IMR-90 (cell line): ENCODE data around the gene PP2D1. TPM values are rescaled to one million over a fixed set of nuclear protein-coding genes. Genes with fewer than 3 reads are reported as not detected.

ENCODE experiments used
- ATAC-seq: fragments of 200-7000 bp; cut with Tn5 transposase; 2 replicates; pipeline ENCODE4 v1.9.1; 2020; ENCODE audit warnings: low read depth, mild to moderate bottlenecking, moderate library complexity
- BruUV-seq: library from RNA; stranded (reverse); fragments of 400-500 nt; replicated peaks from 2 replicates; lab custom pipeline; 2021; lab: Mats Ljungman, UMichigan
- CTCF ChIA-PET: fragments of 300-600 bp; formaldehyde crosslinking; extraction: SDS; loops from one replicate; lab custom pipeline; 2021; ENCODE audit warnings: antibody characterized with exemption; lab: Yijun Ruan, JAX
- POLR2A ChIA-PET: fragments of 300-600 bp; sonication (Branson Sonifier 250); formaldehyde crosslinking; loops from one replicate; lab custom pipeline; 2022; ENCODE audit warnings: antibody characterized with exemption; ENCODE audit not compliant: unreplicated experiment; lab: Charles Lee
- DNase-seq: peaks from one replicate; pipeline ENCODE4 v3.0.0; 2013
- H2AFZ ChIP-seq: replicated peaks from 2 replicates; pipeline ENCODE3; 2013; ENCODE audit warnings: low read length, mild to moderate bottlenecking; ENCODE audit not compliant: poor library complexity
- H2AK5ac ChIP-seq: 2 replicates; pipeline ENCODE4 v1.6.1; 2013; ENCODE audit warnings: low read depth, low read length, inconsistent platforms
- H2AK9ac ChIP-seq: replicated peaks from 2 replicates; pipeline ENCODE3; 2013; ENCODE audit warnings: mild to moderate bottlenecking, low read depth, low read length, moderate library complexity; ENCODE audit not compliant: poor library complexity
- H2BK120ac ChIP-seq: 2 replicates; pipeline ENCODE4 v1.6.1; 2013; ENCODE audit warnings: low read depth, low read length, inconsistent platforms
- H2BK15ac ChIP-seq: 3 replicates; pipeline ENCODE4 v1.6.1; 2013; ENCODE audit warnings: low read depth, low read length, inconsistent platforms
- H2BK20ac ChIP-seq: 2 replicates; pipeline ENCODE4 v1.6.1; 2013; ENCODE audit warnings: low read depth, mild to moderate bottlenecking, inconsistent platforms, low read length, moderate library complexity
- H2BK5ac ChIP-seq: 2 replicates; pipeline ENCODE4 v1.6.1; 2013; ENCODE audit warnings: mild to moderate bottlenecking, low read depth, low read length, inconsistent platforms; ENCODE audit not compliant: poor library complexity, severe bottlenecking
- H3K14ac ChIP-seq: replicated peaks from 2 replicates; pipeline ENCODE4 v1.6.1; 2013; ENCODE audit warnings: low read depth, low read length, inconsistent platforms
- H3K18ac ChIP-seq: 2 replicates; pipeline ENCODE4 v1.6.1; 2013; ENCODE audit warnings: low read depth, low read length, control low read depth
- H3K23ac ChIP-seq: 2 replicates; pipeline ENCODE4 v1.6.1; 2013; ENCODE audit warnings: low read depth, low read length, inconsistent platforms
- H3K27ac ChIP-seq: 2 replicates; pipeline ENCODE4 v1.5.1; 2013; ENCODE audit warnings: mild to moderate bottlenecking, control low read depth, low read length; ENCODE audit not compliant: insufficient read depth
- H3K27me3 ChIP-seq: 2 replicates; pipeline ENCODE4 v1.6.1; 2013; ENCODE audit warnings: low read length; ENCODE audit not compliant: control insufficient read depth, insufficient read depth
- H3K36me3 ChIP-seq: 2 replicates; pipeline ENCODE4 v1.6.1; 2013; ENCODE audit warnings: low read length, mixed read lengths; ENCODE audit not compliant: control insufficient read depth, insufficient read depth
- H3K4ac ChIP-seq: 2 replicates; pipeline ENCODE4 v1.6.1; 2013; ENCODE audit warnings: low read depth, low read length, inconsistent platforms
- H3K4me1 ChIP-seq: 2 replicates; pipeline ENCODE4 v1.6.1; 2013; ENCODE audit warnings: low read length, mixed read lengths; ENCODE audit not compliant: control insufficient read depth, insufficient read depth
- H3K4me2 ChIP-seq: 2 replicates; pipeline ENCODE4 v1.6.1; 2013; ENCODE audit warnings: low read depth, mild to moderate bottlenecking, control low read depth, low read length, moderate library complexity
- H3K4me3 ChIP-seq: 2 replicates; pipeline ENCODE4 v1.5.1; 2013; ENCODE audit warnings: low read depth, mild to moderate bottlenecking, control low read depth, low read length, moderate library complexity; ENCODE audit not compliant: insufficient read depth
- H3K56ac ChIP-seq: 2 replicates; pipeline ENCODE4 v1.6.1; 2013; ENCODE audit warnings: low read length, inconsistent platforms; ENCODE audit not compliant: insufficient read depth; ENCODE audit errors: extremely low read depth
- H3K79me1 ChIP-seq, 2 experiments: 2 replicates each; pipeline ENCODE4 v1.6.1; 2013; ENCODE audit warnings: low read length in 2 of 2, inconsistent platforms in 1 of 2, low read depth in 1 of 2
- H3K9ac ChIP-seq: 2 replicates; pipeline ENCODE4 v1.6.1; 2013; ENCODE audit warnings: low read depth, low read length, control low read depth
- H3K9me1 ChIP-seq: 2 replicates; pipeline ENCODE4 v1.6.1; 2013; ENCODE audit warnings: low read length, inconsistent platforms; ENCODE audit not compliant: insufficient read depth
- H3K9me3 ChIP-seq: 2 replicates; pipeline ENCODE4 v1.6.1; 2013; ENCODE audit warnings: low read length; ENCODE audit not compliant: control insufficient read depth, insufficient read depth
- H4K20me1 ChIP-seq: 2 replicates; pipeline ENCODE4 v1.6.1; 2013; ENCODE audit warnings: low read length, inconsistent platforms; ENCODE audit not compliant: insufficient read depth
- H4K5ac ChIP-seq: 2 replicates; pipeline ENCODE4 v1.6.1; 2013; ENCODE audit warnings: mild to moderate bottlenecking, low read depth, low read length, control low read depth
- H4K8ac ChIP-seq, 2 experiments: 2 replicates each; pipeline ENCODE4 v1.6.1; 2013; ENCODE audit warnings: low read depth in 2 of 2, low read length in 2 of 2, control low read depth in 1 of 2, inconsistent platforms in 1 of 2
- H4K91ac ChIP-seq: 2 replicates; pipeline ENCODE4 v1.6.1; 2013; ENCODE audit warnings: low read depth, low read length, inconsistent platforms; ENCODE audit not compliant: insufficient read depth
- MAFK ChIP-seq: IDR thresholded peaks from 2 replicates; pipeline ENCODE4 v1.6.1; 2012; ENCODE audit warnings: low read depth, low read length, improper control_type of control experiment
- WGBS, 2 experiments: methylation state at CpG; one replicate each; pipeline versions ENCODE4 v1.1.5 to v1.1.7; 2013; ENCODE audit warnings: missing lambda C conversion rate in 2 of 2; ENCODE audit not compliant: insufficient read length in 1 of 2; ENCODE audit errors: extremely low coverage in 2 of 2; 5-methylcytosine and 5-hydroxymethylcytosine counted together
- dilution Hi-C: fragments of 300-500 bp; cut with HindIII; formaldehyde crosslinking; loops from one replicate; pipeline ENCODE4 v1.14.3; 2018; ENCODE audit warnings: low sequenced_read_pairs; ENCODE audit not compliant: unreplicated experiment
- in situ Hi-C: fragments of 300-500 bp; cut with MboI; formaldehyde crosslinking; loops from 3 replicates; pipeline ENCODE4 v1.14.3; 2019; ENCODE audit warnings: low sequenced_read_pairs, inconsistent platforms, mixed read lengths
- intact Hi-C: fragments of 100-400 bp; cut with micrococcal nuclease; formaldehyde crosslinking; loops from 2 replicates; pipeline ENCODE4 v1.10.0; 2022
- polyA plus RNA-seq, 3 experiments: library from polyadenylated mRNA; depleted of rRNA; stranded (reverse); fragments of >200 nt; gene quantifications; 2 replicates each; pipeline ENCODE4 v1.2.3, GENCODE V29; 2012; ENCODE audit warnings: low replicate concordance in 1 of 3
- total RNA-seq: library from RNA; depleted of rRNA; stranded (reverse); fragments of >200 nt; gene quantifications from 2 replicates; pipeline ENCODE4 v1.2.3, GENCODE V29; 2012
- TF ChIP-seq, protein P1 (sequence below): conservative IDR thresholded peaks from 2 replicates; pipeline ENCODE4 v1.5.1; 2012; ENCODE audit warnings: mild to moderate bottlenecking, low read depth, low read length, improper control_type of control experiment

The PP2D1 gene
- total and polyA plus RNA-seq, 2 of the 4 experiments (the other 2 are of a cell fraction): not detected

DNA sequence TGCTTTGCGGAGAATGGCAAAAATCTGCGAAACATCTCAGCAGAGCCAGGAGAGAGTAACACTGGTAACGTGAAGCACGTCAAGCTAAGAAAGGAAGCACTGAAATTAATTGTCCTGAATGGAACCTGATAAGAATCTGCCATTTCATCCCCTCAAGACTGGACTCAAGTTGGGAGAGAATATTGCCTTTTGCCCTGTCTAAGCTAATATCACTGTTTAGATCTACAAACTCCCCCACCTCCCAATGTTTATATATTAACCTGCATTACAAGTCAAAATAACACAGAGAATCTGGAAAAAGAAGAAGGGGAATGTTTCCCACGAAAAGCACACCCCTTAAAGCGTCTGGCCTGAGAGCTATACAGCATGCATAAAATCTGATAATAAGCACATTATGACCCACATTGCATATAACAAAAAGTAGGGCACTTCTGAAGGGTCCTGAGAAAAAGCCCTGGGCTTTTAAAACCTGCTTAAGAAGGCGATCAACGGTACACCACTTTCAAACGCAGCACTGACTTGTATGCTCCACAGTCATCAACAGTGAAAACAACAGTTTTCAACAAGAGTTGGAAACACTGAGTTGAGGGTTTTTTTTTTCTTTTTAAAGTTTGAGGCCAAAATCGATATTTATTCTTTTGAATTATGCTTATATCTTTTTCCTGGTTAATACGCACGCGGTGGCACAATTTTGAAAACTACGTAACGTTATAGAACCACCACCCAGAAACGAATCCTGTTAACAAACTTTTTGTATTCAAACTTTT lies 26.8 kb upstream of the PP2D1 start:
- no TSS peak for BruUV-seq
- DNase-seq: no peak

More for the DNA sequence above, 26.8 kb upstream of the PP2D1 start:
- no peak overlapping the region for H2BK15ac ChIP-seq
- no peaks in the 10 kb centered on the region for H3K36me3 ChIP-seq
- no peak for ATAC-seq
- H4K8ac ChIP-seq: no peak overlapping the region
- no peak overlapping the region for H3K56ac ChIP-seq
- H3K9me1 ChIP-seq: no peaks in the 10 kb centered on the region
- intact Hi-C loops (loop anchor here (5.0 to 10.0 kb wide), 2 partner anchors 72 to 306 kb away; no protein-coding TSS in a partner anchor), in situ Hi-C loops (no loop called here), dilution Hi-C loops (no loop called here)
- no peaks in the 10 kb centered on the region; the same call in 1 of the 2 replicates for H3K4me1 ChIP-seq
- no peak overlapping the region for H3K4me3 ChIP-seq
- no peaks in the 10 kb centered on the region for H3K27me3 ChIP-seq
- H3K9ac ChIP-seq: no peak overlapping the region
- H2BK20ac ChIP-seq: no peak overlapping the region
- CTCF ChIA-PET: interaction anchor here (0.7 kb wide), 1 partner anchor 10 kb away, joined by 3 read pairs; no protein-coding TSS in a partner anchor
- H4K5ac ChIP-seq: no peak overlapping the region
- no peak for TF ChIP-seq MAFK
- TF ChIP-seq, protein P1, sequence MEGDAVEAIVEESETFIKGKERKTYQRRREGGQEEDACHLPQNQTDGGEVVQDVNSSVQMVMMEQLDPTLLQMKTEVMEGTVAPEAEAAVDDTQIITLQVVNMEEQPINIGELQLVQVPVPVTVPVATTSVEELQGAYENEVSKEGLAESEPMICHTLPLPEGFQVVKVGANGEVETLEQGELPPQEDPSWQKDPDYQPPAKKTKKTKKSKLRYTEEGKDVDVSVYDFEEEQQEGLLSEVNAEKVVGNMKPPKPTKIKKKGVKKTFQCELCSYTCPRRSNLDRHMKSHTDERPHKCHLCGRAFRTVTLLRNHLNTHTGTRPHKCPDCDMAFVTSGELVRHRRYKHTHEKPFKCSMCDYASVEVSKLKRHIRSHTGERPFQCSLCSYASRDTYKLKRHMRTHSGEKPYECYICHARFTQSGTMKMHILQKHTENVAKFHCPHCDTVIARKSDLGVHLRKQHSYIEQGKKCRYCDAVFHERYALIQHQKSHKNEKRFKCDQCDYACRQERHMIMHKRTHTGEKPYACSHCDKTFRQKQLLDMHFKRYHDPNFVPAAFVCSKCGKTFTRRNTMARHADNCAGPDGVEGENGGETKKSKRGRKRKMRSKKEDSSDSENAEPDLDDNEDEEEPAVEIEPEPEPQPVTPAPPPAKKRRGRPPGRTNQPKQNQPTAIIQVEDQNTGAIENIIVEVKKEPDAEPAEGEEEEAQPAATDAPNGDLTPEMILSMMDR: no peak
- no peak overlapping the region for H2BK5ac ChIP-seq
- H2AK9ac ChIP-seq: no peak overlapping the region
- peaks cover 3% of the 10 kb centered on the region for H4K20me1 ChIP-seq
- H4K91ac ChIP-seq: no peak overlapping the region
- H3K23ac ChIP-seq: no peak overlapping the region
- H3K9me3 ChIP-seq: no peaks in the 10 kb centered on the region
- no peak overlapping the region for H3K18ac ChIP-seq
- no peak overlapping the region for H2AFZ ChIP-seq
- H3K4ac ChIP-seq: no peak overlapping the region
- H3K14ac ChIP-seq: no peak overlapping the region
- H2BK120ac ChIP-seq: no peak overlapping the region
- peak overlapping the region; percentile 54 for H3K4me2 ChIP-seq
- POLR2A ChIA-PET: no interaction called here
- whole genome bisulfite sequencing, 2 experiments: 58% methylated on average over 3 of the region's 16 CpGs; no CpG with 5 or more reads in 1 of the 2 experiments
- no peak overlapping the region for H2AK5ac ChIP-seq
- H3K79me1 ChIP-seq: peaks cover 0 to 4% of the 10 kb centered on the region in 2 experiments; a peak in 2 of 4 replicates
- H3K27ac ChIP-seq: no peak overlapping the region
